Upper lobe of left lung (tissue), 4 donors: ENCODE measurements around the gene OOSP2.

Source experiments
- POLR2A ChIP-seq, 4 donors: fragments of 450-650 bp; IDR thresholded peaks; one replicate each; pipeline ENCODE4 v1.5.1; 2016 to 2017; ENCODE audit warnings: antibody characterized with exemption in 4 of 4, mild to moderate bottlenecking in 2 of 4
- POLR2AphosphoS5 ChIP-seq, 2 donors: sonication (generic); formaldehyde crosslinking; IDR thresholded peaks; one replicate each; pipeline ENCODE4 v1.5.1; 2017; ENCODE audit warnings: antibody characterized with exemption in 2 of 2
- TF ChIP-seq, protein P1 (sequence below), 6 experiments: fragments of 450-650 bp in 4 of 6; fragments of 200-600 bp in 2 of 6; sonication (generic) in 2 of 6; IDR thresholded peaks; one replicate each; pipeline ENCODE4 v1.5.1; 2016 to 2019; ENCODE audit warnings: antibody characterized with exemption in 6 of 6

- TF ChIP-seq, protein P1, sequence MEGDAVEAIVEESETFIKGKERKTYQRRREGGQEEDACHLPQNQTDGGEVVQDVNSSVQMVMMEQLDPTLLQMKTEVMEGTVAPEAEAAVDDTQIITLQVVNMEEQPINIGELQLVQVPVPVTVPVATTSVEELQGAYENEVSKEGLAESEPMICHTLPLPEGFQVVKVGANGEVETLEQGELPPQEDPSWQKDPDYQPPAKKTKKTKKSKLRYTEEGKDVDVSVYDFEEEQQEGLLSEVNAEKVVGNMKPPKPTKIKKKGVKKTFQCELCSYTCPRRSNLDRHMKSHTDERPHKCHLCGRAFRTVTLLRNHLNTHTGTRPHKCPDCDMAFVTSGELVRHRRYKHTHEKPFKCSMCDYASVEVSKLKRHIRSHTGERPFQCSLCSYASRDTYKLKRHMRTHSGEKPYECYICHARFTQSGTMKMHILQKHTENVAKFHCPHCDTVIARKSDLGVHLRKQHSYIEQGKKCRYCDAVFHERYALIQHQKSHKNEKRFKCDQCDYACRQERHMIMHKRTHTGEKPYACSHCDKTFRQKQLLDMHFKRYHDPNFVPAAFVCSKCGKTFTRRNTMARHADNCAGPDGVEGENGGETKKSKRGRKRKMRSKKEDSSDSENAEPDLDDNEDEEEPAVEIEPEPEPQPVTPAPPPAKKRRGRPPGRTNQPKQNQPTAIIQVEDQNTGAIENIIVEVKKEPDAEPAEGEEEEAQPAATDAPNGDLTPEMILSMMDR (IDR thresholded peaks at IDR 0.05): no peak
- TF ChIP-seq POLR2A (IDR thresholded peaks at IDR 0.05) (no peak), POLR2AphosphoS5 (IDR thresholded peaks at IDR 0.05) (no peak)
Observed at GRCh38 chr11:60078745-60079144, 38.5 kb downstream of the OOSP2 start.
